ENCODE measurements around the gene RBM48. TPM values are rescaled to one million over a fixed set of nuclear protein-coding genes. Genes with fewer than 3 reads are reported as not detected.

RBM48 gene
- total and polyA plus RNA-seq, 2 donors from 2014 or later = 7.4 to 14.4 TPM

DNA sequence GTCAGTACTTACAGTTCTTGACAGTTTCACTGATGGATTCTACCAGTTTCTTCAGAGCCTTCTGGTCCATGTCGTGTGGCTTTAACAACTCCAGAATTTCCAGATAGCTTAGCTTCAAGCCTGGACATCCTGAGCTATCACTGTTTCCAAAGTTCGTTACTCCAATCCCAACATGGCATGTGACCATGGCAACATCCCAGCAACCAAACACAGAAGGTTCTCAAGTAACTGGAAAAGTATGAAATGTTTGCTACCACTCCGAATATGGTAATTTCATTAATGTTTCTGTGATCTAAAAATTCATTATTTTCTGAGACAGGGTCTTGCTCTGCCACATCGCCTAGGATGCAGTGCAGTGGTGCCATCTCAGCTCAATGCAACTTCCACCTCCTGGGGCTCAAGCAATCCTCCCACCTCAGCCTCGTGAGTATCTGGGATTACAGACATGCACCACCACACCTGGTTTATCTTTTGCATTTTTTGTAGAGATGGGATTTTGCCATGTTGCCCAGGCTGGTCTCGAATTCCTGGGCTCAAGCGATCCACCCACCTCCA is 29.3 kb downstream of the RBM48 start:
- TF ChIP-seq, protein P1, sequence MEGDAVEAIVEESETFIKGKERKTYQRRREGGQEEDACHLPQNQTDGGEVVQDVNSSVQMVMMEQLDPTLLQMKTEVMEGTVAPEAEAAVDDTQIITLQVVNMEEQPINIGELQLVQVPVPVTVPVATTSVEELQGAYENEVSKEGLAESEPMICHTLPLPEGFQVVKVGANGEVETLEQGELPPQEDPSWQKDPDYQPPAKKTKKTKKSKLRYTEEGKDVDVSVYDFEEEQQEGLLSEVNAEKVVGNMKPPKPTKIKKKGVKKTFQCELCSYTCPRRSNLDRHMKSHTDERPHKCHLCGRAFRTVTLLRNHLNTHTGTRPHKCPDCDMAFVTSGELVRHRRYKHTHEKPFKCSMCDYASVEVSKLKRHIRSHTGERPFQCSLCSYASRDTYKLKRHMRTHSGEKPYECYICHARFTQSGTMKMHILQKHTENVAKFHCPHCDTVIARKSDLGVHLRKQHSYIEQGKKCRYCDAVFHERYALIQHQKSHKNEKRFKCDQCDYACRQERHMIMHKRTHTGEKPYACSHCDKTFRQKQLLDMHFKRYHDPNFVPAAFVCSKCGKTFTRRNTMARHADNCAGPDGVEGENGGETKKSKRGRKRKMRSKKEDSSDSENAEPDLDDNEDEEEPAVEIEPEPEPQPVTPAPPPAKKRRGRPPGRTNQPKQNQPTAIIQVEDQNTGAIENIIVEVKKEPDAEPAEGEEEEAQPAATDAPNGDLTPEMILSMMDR (IDR thresholded peaks at IDR 0.05; ENCODE audit: borderline replicate concordance, extremely low read depth, insufficient read depth) = no peak
- Histone ChIP-seq H3K9ac (ENCODE audit: low read length in 3 of 3) (no peak overlapping the region), H3K4me1 (ENCODE audit: control insufficient read depth in 2 of 3, insufficient read depth in 2 of 3, low read depth in 1 of 3, low read length in 3 of 3) (no peaks in the 10 kb centered on the region), H3K27me3 (ENCODE audit: control insufficient read depth, insufficient read depth, low read length) (no peaks in the 10 kb centered on the region), H3K36me3 (ENCODE audit: control insufficient read depth in 2 of 3, insufficient read depth in 3 of 3, low read length in 3 of 3) (peaks cover 0 to 2% (median 0%) of the 10 kb centered on the region in 3 donors), H3K4me3 (ENCODE audit: low read length in 3 of 3) (no peak overlapping the region), H3K9me3 (ENCODE audit: control insufficient read depth in 2 of 3, insufficient read depth in 1 of 3, low read length in 3 of 3) (no peaks in the 10 kb centered on the region), H3K27ac (ENCODE audit: low read depth in 2 of 2, low read length in 2 of 2) (no peak overlapping the region)
- DNase-seq (no peak), FAIRE-seq (no peak)
- intact Hi-C loops (cut with DNase I) = no loop called here

DNA sequence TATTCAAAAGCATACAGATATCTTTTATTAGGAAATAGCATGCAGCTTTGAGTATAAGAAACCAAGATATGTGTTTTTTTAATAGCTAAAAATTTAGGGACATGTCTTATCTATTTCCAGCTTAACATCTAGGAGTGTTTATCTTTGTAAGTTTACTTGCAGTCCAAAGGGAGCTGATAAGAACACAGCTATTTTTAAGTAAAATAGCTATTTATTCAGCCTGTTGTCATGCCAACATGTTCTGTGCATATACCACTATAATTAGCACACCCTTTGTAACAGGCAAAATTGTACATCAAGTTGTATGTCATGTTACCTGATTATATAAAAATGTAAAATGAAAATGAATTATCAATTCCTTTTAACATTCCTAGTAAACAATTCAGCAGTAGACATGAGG is 32.0 kb downstream of the RBM48 start:
- no peak for FAIRE-seq
- no peak overlapping the region for H3K4me3 ChIP-seq (ENCODE audit: low read length in 3 of 3)
- peaks cover 0 to 8% (median under 1%) of the 10 kb centered on the region in 3 donors for H3K36me3 ChIP-seq (ENCODE audit: control insufficient read depth in 2 of 3, insufficient read depth in 3 of 3, low read length in 3 of 3)
- intact Hi-C loops (cut with DNase I) = no loop called here
- DNase-seq = no peak
- TF ChIP-seq, protein P1 (IDR thresholded peaks at IDR 0.05; ENCODE audit: borderline replicate concordance, extremely low read depth, insufficient read depth) = no peak
- H3K27me3 ChIP-seq (ENCODE audit: control insufficient read depth, insufficient read depth, low read length) = no peaks in the 10 kb centered on the region
- no peak overlapping the region for H3K9ac ChIP-seq (ENCODE audit: low read length in 3 of 3)
- no peaks in the 10 kb centered on the region for H3K9me3 ChIP-seq (ENCODE audit: control insufficient read depth in 2 of 3, insufficient read depth in 1 of 3, low read length in 3 of 3)
- no peaks in the 10 kb centered on the region for H3K4me1 ChIP-seq (ENCODE audit: control insufficient read depth in 2 of 3, insufficient read depth in 2 of 3, low read depth in 1 of 3, low read length in 3 of 3)
- H3K27ac ChIP-seq (ENCODE audit: low read depth in 2 of 2, low read length in 2 of 2) = no peak overlapping the region

DNA sequence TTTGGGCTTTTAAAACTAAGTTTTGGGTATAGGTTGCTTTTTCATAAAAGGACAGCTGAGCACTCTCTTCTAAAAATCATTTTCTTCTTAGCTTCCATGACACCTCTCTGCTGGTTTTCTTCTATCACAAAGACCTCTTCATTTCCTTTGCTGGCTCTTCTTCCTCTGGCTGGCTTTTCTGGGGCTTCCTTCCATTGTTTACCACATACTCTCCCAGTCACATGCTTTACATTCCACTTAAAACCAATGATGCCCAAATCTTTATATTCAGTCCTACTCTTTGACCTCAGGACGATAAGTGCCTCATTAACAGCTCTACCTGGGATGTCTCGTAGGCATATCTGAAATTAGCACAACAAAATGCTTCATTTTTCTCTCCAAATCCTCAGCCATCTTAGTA is 34.8 kb downstream of the RBM48 start:
- TF ChIP-seq, protein P1 (IDR thresholded peaks at IDR 0.05; ENCODE audit: borderline replicate concordance, extremely low read depth, insufficient read depth) = no peak
- no peaks in the 10 kb centered on the region for H3K9me3 ChIP-seq (ENCODE audit: control insufficient read depth in 2 of 3, insufficient read depth in 1 of 3, low read length in 3 of 3)
- no peak overlapping the region for H3K27ac ChIP-seq (ENCODE audit: low read depth in 2 of 2, low read length in 2 of 2)
- H3K36me3 ChIP-seq (ENCODE audit: control insufficient read depth in 2 of 3, insufficient read depth in 3 of 3, low read length in 3 of 3) = peaks cover 2 to 16% (median 15%) of the 10 kb centered on the region in 3 donors
- FAIRE-seq = no peak
- intact Hi-C loops (cut with DNase I) = no loop called here
- H3K27me3 ChIP-seq (ENCODE audit: control insufficient read depth, insufficient read depth, low read length) = no peaks in the 10 kb centered on the region
- no peak overlapping the region for H3K4me3 ChIP-seq (ENCODE audit: low read length in 3 of 3)
- no peak for DNase-seq
- no peaks in the 10 kb centered on the region for H3K4me1 ChIP-seq (ENCODE audit: control insufficient read depth in 2 of 3, insufficient read depth in 2 of 3, low read depth in 1 of 3, low read length in 3 of 3)
- H3K9ac ChIP-seq (ENCODE audit: low read length in 3 of 3) = no peak overlapping the region

DNA sequence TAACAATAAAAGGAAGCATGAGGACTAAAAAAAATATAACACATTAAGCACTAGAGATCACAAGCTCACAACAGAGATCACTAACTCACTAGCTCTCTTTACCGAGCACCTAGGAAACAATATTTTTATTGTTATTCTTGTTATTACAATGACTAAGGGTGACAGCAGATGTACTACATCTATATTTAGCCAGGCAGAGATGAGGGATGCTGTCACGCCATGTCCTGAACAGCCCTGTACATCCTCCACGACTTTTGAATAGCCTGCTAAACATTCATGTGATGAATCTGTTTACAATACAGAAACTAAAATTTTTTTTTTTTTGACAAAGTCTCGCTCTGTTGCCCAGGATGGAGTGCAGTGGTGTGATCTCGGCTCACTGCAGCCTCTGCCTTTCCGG is 38.9 kb downstream of the RBM48 start:
- FAIRE-seq = no peak
- H3K9me3 ChIP-seq (ENCODE audit: control insufficient read depth in 2 of 3, insufficient read depth in 1 of 3, low read length in 3 of 3) = no peaks in the 10 kb centered on the region
- no peaks in the 10 kb centered on the region for H3K27me3 ChIP-seq (ENCODE audit: control insufficient read depth, insufficient read depth, low read length)
- H3K4me1 ChIP-seq (ENCODE audit: control insufficient read depth in 2 of 3, insufficient read depth in 2 of 3, low read depth in 1 of 3, low read length in 3 of 3) = no peaks in the 10 kb centered on the region
- peaks cover 7 to 22% (median 19%) of the 10 kb centered on the region in 3 donors for H3K36me3 ChIP-seq (ENCODE audit: control insufficient read depth in 2 of 3, insufficient read depth in 3 of 3, low read length in 3 of 3)
- H3K4me3 ChIP-seq (ENCODE audit: low read length in 3 of 3) = no peak overlapping the region
- H3K27ac ChIP-seq (ENCODE audit: low read depth in 2 of 2, low read length in 2 of 2) = no peak overlapping the region
- no peak for DNase-seq
- no peak overlapping the region for H3K9ac ChIP-seq (ENCODE audit: low read length in 3 of 3)
- TF ChIP-seq, protein P1 (IDR thresholded peaks at IDR 0.05; ENCODE audit: borderline replicate concordance, extremely low read depth, insufficient read depth) = no peak
- intact Hi-C loops (cut with DNase I) = no loop called here

All from kidney (tissue), 14 donors.